ENCODE data around the gene DCTN2. TPM values are rescaled to one million over a fixed set of nuclear protein-coding genes. Genes with fewer than 3 reads are reported as not detected.
"Not testable (repeated sequence)": the region's sequence is repeated elsewhere in the genome, so short reads cannot be mapped to it uniquely, and the experiment has no call there.

Gene DCTN2
- total RNA-seq, result 83.1 and 84.8 TPM in 2 replicates

DNA sequence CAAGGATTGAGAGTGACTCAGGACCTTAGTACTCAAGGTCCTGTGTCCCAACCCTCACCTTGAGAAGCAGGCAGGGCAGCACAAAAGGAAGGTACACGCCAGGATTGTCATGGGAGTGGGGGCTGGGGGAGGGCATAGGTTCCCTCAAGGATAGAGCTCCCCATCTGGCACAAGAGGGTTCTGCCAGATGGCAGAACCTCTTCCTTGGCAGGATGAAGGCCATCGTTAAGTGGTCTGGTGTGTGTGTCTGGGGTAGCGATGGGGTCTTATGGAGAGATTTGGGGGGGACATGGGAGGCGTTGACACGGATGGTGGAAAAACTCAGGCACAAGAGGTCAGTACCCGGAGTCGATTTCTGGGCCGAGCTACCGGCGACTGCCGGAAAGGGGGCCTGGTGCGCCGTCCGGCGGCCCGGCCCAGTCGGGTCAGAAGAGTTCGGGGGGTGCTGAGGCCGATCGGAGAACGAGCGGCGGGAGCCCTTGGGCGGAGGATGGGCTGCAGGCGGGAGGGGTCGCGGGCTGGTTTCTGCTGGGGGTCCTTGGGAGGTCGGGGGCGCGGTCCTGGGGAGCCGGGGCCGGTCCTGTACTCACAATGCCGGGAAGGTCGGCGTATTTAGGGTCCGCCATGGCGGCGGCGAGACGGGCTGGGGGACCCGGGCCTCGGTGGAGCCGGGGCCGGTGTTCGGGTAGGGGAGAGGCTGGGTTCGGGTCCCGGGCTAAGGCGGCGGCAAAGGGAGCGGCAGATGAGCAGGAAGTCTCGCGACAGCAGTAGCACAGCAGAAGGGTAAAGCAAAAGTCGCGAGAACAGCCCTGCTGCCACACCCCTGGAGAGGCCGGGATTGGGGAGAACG lies at the start of gene DCTN2:
Gene DCTN2, minus strand, starts transcription at position 755 of the 850 bp plus-strand sequence. Its CDS starts 129 bp downstream, at position 626.
- peak; percentile 98 to 99 for DNase-seq (ENCODE audit: low read depth in 2 of 2)

DNA sequence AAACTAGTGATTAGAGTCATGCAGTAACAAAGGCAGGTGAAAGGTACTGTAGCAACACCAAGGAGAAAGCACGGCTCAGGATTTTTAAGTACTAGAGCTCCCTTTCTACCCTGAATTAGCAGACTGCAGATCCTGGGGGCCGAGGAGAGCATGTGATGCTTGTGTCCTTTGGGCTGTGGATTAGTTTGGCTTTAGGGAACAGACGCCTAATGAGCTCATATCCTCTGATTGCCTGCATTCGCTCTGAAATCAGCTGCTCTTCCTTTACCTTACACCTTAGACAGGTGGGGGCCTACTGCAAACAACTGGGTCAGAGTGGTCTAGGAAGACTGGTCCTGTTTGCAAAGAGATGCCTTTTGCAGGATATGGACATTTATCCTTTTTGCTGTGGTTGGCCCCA lies 46.2 kb upstream of the DCTN2 start:
- no peak for DNase-seq (ENCODE audit: low read depth in 2 of 2)

DNA sequence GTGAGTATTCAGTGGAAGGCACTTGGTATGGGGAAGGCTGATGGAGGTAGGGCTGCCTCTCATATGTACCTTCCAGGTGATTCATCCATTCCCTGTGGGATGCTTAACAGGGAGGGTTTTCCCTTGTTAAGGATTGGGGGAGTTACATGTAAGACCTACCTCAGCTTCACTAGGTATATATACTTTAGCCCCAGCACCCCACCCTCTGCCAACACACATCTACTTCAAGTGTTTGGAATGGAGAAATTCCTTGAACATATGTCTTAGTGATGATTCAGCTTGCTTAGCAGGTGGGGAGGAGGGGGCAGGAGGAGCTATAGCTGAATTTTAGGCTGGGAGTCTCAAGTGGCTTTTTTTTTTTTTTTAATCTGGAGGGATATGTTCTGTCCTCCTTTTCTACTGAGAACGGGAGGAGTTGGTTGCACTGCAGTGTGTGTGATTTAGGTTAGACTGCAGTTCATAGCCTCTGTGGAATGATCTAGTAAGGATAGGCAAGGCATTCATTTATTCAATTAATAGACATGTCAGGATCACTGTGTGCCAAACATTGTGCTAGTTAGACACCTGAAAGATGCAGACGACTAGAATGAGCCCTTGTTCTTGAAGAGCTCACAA lies 45.7 kb upstream of the DCTN2 start:
- DNase-seq (ENCODE audit: low read depth in 2 of 2), result no peak

DNA sequence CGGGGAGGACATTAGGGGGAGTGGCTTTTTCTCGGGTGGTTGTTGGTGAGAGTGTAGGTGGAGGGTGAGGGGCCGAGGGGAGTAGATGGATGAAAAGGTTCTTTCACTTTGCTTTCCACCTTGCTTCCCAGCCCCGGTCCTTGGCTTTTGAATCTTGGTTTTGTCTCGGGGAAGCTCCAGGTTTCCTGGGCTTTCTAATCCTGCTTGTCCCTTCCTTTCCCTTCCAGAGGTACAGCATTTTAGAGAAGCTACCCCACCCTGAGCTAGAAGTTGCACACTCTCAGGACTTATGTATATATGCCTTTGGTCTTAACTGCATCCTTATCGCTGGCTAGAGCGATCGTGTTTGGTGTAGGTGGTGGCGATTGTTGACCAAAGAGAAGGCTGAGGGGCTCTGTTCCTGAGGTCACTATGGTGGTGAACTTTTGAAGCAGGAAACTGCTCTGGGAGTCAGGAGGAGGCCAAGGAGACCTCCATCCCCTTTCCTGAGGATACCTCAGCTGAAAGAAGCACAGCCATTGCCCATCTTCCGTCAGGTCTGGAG lies 44.9 kb upstream of the DCTN2 start:
- DNase-seq (ENCODE audit: low read depth in 2 of 2), result no peak

DNA sequence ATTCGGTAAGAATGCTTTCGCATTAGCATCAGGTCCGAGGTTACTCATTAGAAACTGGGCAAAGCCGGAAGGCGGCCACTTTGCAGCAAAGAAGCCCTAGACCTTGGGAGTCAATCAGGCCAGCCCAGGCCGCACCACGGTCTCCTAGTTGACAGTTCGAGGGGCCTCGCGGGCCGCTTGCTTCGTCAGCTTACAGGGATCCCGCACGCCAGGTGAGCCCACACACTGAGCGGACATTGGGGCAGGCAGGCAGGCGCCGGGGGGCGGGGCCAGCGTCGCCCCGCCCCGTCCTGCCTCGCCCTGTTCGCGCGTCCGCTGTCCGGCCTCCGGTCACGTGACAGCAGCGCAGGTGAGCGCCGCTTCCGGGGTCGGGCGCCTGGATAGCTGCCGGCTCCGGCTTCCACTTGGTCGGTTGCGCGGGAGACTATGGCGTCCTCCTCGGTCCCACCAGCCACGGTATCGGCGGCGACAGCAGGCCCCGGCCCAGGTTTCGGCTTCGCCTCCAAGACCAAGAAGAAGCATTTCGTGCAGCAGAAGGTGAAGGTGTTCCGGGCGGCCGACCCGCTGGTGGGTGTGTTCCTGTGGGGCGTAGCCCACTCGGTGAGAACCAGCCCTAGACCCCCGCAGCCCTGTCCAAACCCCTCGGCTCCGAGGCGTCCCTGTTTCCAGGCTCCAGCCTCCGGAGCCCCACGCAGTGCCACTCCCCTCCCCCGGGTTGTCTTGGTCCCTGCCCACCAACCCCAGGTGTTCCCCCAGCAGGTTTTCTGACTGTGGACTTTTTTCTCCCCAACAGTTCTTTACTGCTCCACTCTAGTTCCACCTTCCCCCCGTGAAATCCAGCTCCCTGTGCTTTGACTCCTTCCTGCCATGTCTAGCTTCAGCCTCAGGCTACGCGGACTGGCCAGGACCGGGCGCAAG lies 44.1 kb upstream of the DCTN2 start, which contains the start of gene PIP4K2C:
Gene PIP4K2C, plus strand, starts transcription at position 329 of the 918 bp plus-strand sequence. Its CDS starts 98 bp downstream, at position 427.
- peak; percentile 17 to 52 for DNase-seq (ENCODE audit: low read depth in 2 of 2)

DNA sequence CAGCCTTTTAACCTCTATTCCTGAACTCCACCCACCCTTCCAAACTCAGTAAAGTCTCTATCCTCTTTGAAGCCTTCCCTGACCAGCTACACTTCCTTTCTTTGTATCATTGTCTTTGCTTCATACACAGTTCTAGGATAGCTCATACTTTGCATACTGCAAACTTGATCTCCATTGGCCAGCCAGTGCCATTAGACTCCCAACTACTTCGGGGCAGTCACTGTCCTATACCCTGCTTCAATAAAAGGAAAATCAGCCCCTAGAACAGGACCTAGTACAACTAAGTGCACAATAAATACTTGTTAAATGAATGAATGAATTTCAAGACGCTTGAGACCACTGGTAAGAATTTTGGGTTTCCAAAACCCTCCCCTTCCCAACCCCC lies 43.5 kb upstream of the DCTN2 start:
- DNase-seq (ENCODE audit: low read depth in 2 of 2), result no peak

DNA sequence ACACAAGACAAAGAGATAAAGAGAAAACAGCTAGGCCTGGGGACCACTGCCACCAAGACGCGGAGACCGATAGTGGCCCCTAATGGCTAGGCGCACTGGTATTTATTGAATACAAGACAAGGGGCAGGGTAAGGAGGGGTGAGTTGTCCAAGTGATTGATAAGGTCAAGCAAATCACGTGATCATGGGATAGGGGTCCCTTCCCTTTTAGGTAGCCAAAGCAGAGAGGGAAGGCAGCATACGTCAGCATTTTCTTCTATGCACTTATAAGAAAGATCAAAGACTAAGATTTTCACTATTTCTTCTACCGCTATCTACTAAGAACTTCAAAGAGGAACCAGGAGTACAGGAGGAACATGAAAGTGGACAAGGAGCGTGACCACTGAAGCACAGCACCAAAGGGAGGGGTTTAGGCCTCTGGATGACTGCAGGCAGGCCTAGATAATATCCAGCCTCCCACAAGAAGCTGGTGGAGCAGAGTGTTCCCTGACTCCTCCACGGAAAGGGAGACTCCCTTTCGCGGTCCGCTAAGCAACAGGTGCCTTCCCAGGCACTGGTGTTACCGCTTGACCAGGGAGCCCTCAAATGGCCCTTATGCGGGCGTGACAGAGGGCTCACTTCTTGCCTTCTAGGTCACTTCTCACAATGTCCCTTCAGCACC lies 42.1 kb upstream of the DCTN2 start:
- DNase-seq (ENCODE audit: low read depth in 2 of 2), result not testable (repeated sequence)

DNA sequence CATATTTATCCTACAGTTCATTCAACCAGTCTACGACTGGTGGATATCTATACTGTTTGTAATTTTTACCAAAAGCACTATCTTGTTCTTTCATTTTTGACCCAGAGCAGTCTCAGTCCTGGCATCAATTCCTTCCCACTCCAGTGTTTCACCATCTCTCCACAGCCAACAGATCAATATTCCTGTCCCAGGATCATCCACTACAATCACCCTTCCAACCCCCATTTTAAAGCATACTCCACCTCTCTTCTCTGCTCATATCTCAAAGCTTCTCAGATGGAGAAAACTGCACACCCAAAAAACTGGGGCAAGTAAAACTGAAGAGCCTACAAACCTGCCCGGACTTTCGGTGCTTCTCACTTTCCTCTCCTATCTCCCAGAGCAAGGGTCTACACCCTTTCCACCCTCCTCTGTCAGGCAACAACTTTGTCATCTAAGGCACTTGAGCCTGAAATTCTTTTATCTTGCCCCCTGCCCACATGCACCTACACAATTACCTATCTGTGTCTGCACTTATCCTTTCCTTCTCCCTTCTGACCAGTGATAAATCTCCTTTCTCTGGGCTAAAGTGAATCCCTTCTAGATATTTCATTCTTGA lies 39.9 kb upstream of the DCTN2 start:
- no peak for DNase-seq (ENCODE audit: low read depth in 2 of 2)

DNA sequence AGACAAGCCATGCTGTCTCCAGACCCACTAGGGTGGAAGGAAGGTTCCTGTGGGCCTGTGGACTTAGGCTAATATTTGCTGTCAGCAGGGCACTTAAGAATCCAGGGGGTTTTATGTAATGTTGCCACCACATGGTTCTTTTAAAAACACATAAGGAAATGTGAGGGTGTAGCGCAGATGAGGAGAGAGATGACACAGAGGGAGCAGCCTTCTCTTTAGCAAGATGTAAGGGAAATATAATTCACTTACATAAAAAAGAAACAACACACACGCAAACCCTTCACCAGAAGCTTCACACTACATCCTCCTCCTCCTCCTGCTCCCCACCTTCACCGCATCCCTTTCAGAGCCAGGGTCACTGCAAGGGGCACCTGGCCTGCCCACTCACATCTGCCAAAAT lies 39.1 kb upstream of the DCTN2 start:
- no peak for DNase-seq (ENCODE audit: low read depth in 2 of 2)

DNA sequence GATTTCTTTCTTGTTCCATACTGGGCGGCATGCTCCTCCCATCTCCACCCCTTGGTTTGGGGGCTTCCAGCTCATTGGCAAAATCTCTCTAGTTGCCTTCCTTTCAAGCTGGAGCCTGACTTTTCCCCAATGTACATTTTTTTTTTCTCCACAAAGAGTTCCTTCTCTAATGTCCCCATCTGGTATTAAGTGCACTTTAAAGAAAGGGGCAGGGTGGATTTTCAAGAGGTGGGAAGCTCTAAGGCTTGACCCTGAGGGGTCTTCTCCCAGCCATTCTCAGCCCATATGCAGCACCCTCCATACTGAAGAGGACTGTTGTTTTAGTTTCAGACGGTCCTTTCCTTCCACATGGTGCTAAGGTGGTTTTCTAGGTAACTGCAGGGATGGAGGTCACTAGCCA lies 38.2 kb upstream of the DCTN2 start:
- DNase-seq (ENCODE audit: low read depth in 2 of 2), result no peak

DNA sequence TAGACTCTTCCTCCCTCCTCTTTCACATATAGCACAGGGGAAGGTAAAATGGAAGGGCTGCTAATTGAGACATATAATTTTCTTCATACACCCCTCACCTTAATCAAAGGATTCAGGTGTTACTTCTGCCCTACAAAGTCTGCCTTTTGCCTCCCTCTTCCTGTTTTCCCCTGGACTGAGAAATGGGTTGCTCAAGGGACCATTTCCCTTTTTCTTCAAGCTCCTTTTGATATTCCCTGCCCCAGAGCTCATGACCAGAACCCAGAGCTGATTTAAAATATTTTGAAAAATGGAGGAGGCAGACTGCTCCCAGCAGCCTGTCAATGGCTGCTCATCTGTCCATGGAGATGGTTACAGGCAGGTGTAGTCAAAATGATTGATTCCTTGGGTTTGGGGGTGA lies 37.7 kb upstream of the DCTN2 start:
- no peak for DNase-seq (ENCODE audit: low read depth in 2 of 2)

DNA sequence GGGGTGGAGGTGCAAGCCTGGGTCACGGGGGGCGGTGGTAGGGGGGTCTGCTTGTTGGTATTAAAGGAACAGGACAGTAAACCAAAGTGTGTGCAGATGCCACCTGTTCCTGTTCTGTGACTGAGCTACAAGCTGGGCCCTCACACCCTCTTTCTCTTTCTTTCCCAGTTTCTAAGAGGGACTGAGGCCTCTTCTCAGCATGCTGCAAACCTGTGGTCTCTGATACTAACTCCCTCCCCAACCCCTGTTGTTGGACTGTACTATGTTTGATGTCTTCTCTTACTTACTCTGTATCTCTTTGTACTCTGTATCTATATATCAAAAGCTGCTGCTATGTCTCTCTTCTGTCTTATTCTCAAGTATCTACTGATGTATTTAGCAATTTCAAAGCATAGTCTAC lies 37.1 kb upstream of the DCTN2 start:
- DNase-seq (ENCODE audit: low read depth in 2 of 2), result no peak

DNA sequence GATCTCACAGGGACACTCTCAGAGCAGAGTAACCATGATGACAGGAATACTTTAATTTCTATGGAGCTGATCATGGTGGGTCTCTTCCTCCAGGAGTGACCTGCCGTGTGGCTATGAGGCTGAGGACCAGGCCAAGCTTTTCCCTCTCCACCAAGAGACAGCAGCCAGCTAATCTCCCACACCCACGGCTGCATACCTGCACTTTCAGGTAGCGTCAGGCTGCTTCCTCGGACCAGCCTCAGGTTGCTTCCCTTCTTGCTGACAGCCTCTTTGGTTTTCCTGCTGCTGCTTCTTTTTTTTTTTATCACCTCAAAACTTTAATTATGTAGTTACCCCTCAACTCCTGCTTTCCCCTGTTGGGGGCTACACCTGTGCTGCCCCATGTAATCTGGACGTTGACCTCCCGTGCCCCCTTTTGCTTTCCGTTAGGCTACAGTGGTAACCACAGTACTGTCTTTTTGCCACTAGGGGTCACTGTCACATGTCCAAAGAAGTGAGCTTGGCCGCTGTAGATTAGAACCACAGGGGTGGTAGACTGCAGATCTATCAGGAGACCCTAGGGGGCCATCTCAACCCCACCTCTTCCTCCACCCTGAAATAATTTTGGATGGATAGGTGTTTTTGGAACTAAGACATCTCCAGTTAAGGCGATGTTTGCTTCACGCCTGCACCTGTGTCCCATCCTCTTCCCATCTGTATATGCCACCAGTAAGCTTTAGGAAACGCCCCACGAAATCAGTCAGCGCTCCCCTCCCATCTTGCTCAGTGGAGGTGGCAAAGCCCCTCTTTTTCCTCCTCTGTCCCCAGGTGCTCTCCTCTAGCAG lies 36.2 kb upstream of the DCTN2 start:
- DNase-seq (ENCODE audit: low read depth in 2 of 2), result peak; percentile 87 to 91

DNA sequence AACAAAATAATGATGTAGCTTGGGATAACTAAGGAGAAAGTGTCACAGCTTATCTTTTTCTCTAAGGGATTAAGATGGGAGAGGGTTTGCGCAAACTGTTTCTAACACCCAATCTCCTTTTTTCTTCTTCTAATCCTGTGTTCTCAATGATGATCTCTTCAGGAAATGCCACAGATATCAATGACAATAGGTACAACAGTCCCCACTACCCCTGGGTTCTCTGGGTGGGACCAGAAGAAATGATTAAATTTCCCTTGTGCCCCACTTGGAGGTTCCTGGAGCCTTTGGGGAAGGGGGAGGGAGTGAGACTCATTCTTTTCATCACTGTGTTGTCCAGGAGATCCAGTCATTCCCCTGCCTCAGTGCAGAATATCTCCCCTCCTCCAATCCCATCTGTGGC lies 35.4 kb upstream of the DCTN2 start:
- DNase-seq (ENCODE audit: low read depth in 2 of 2), result no peak

DNA sequence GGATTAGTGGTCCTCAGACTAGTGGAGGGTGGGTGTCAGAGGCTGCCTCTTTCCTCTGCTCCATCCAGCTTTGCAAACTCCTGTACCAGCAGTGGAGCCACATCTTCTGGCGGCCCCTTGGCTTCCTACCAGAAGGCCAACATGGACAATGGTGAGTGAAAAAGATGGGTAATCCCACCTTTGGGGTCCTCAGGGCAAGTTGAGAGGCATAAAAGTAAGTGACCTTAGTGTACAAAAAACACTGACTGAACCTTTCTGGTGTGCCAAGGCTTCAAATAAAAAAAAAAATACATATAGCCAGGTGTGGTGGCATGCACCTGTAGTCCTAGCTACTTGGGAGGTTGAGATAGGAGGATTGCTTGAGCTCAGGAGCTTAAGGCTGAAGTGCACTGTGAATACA lies 34.8 kb upstream of the DCTN2 start:
- no peak for DNase-seq (ENCODE audit: low read depth in 2 of 2)

DNA sequence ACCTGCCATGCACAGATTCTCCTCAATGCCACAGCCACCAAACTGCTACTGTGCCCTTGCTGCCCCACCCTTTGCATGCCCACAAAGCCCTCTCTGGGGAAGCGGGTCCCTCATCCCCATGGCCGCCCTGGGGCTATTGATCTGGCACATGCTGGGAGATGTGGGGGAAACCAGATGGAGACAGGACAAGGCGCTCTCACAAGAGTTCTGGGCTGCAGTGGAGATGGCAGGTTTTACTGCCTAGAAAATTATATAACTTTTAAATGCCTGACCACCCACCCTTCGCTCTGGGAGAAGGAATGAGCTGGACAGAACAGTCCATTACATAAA lies 33.4 kb upstream of the DCTN2 start:
- no peak for DNase-seq (ENCODE audit: low read depth in 2 of 2)

DNA sequence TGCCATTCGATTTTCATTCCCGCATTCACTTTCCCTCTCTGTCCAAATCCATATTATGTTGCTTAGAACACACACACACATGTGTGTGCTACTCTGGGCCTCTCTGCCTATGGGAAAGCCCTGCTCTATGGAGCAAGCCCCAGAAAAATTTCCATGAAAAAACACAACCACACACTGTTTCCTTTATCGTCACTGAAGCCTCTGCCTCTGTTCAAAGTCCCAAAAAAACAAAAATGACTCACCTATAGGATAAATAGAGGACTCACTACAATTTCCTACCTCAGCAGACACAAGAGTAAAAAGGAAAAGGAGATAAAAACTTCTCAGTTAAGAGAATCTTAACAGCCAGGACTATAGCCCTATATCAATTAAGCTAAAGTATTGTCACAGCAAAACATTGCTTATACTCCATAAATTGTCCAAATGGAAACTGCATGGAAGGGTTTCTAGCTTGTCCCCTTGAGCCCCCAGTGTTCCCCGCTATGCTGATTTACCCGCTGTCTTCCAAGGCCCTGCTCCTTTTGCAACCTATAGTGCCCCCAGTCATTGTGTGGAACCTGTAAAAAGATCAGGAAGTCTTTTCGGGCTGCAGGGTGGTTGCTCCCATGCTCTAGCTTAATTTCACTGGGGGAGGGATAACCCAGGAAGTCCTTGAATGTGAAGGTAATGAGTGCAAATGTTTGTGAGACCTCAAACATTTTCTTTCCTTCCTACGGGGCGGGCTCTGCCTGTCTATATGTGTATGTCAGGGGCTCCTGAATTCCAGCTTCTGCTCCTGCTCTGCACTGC lies 32.9 kb upstream of the DCTN2 start:
- peak in 1 of 2 donors; percentile 71 for DNase-seq (ENCODE audit: low read depth in 2 of 2)

DNA sequence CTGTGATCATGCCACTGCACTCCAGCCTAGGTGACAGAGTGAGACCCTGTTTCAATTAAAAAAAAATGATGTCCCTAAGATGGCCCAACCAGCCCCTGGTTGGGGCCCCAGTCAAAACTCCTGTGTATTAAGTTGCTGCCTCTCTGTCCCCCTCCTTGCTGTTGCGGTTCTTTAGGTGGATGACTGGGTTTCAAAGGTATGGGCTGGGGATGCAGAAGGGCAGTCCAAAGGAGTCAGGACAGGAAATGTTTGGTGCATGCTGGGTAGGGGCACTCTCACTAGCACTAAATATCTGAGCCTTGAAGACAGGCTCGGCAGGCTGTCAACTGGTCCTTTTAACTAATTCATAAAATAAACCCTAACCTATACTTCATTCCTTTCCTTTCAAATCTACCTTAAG lies 32.0 kb upstream of the DCTN2 start:
- no peak for DNase-seq (ENCODE audit: low read depth in 2 of 2)

All from lung microvascular endothelial cell (primary cell).